HEK293 (cell line): ENCODE results near the gene ABCC9.

ENCODE experiments used
- CTCF ChIP-seq: fragments of 450-650 bp; formaldehyde crosslinking; IDR thresholded peaks from 2 replicates; pipeline ENCODE4 v1.5.1; 2016; ENCODE audit warnings: missing biosample characterization, missing genetic modification characterization
- YY2 ChIP-seq: fragments of 450-650 bp; formaldehyde crosslinking; IDR thresholded peaks from 2 replicates; pipeline ENCODE4 v1.5.1; 2016; ENCODE audit warnings: missing biosample characterization, missing genetic modification characterization
- ZBTB11 ChIP-seq: fragments of 450-650 bp; formaldehyde crosslinking; conservative IDR thresholded peaks from 2 replicates; pipeline ENCODE4 v1.5.1; 2016; ENCODE audit warnings: low read depth, missing biosample characterization, missing genetic modification characterization
- ZBTB21 ChIP-seq: fragments of 450-650 bp; formaldehyde crosslinking; IDR thresholded peaks from 2 replicates; pipeline ENCODE4 v1.5.1; 2017; ENCODE audit warnings: missing biosample characterization, missing genetic modification characterization
- ZBTB8A ChIP-seq: fragments of 450-650 bp; formaldehyde crosslinking; IDR thresholded peaks from 2 replicates; pipeline ENCODE4 v1.5.1; 2016; ENCODE audit warnings: missing biosample characterization, missing genetic modification characterization
- ZNF146 ChIP-seq: fragments of 450-650 bp; formaldehyde crosslinking; IDR thresholded peaks from 2 replicates; pipeline ENCODE4 v1.5.1; 2016; ENCODE audit warnings: missing biosample characterization, missing genetic modification characterization
- ZNF157 ChIP-seq: fragments of 450-650 bp; formaldehyde crosslinking; IDR thresholded peaks from 2 replicates; pipeline ENCODE4 v1.5.1; 2016; ENCODE audit warnings: missing biosample characterization, missing genetic modification characterization
- ZNF174 ChIP-seq: fragments of 450-650 bp; formaldehyde crosslinking; IDR thresholded peaks from 2 replicates; pipeline ENCODE4 v1.5.0; 2017; ENCODE audit warnings: missing biosample characterization, mild to moderate bottlenecking, missing genetic modification characterization
- ZNF175 ChIP-seq: fragments of 450-650 bp; formaldehyde crosslinking; IDR thresholded peaks from 2 replicates; pipeline ENCODE4 v1.5.1; 2016; ENCODE audit warnings: missing biosample characterization, missing genetic modification characterization
- ZNF23 ChIP-seq: fragments of 450-650 bp; formaldehyde crosslinking; IDR thresholded peaks from 2 replicates; pipeline ENCODE4 v1.5.1; 2016; ENCODE audit warnings: missing biosample characterization, missing genetic modification characterization, borderline replicate concordance
- ZNF266 ChIP-seq: fragments of 450-650 bp; formaldehyde crosslinking; IDR thresholded peaks from 2 replicates; pipeline ENCODE4 v1.5.1; 2016; ENCODE audit warnings: missing biosample characterization, missing genetic modification characterization, low read depth
- ZNF398 ChIP-seq: fragments of 450-650 bp; formaldehyde crosslinking; IDR thresholded peaks from 2 replicates; pipeline ENCODE4 v1.5.1; 2017; ENCODE audit warnings: missing biosample characterization, missing genetic modification characterization
- ZNF423 ChIP-seq: fragments of 450-650 bp; formaldehyde crosslinking; IDR thresholded peaks from 2 replicates; pipeline ENCODE4 v1.5.1; 2016; ENCODE audit warnings: missing biosample characterization, missing genetic modification characterization
- ZNF561 ChIP-seq: fragments of 450-650 bp; IDR thresholded peaks from 2 replicates; pipeline ENCODE4 v1.5.1; 2018; ENCODE audit warnings: missing biosample characterization, missing genetic modification characterization, borderline replicate concordance

GRCh38 chr12:21913823-21914222 lies 27.4 kb downstream of the ABCC9 start:
- TF ChIP-seq ZNF561 (tag by site-specific recombination) (no peak), ZNF266 (tag by site-specific recombination) (no peak), ZNF398 (tag by site-specific recombination) (no peak), YY2 (tag by site-specific recombination) (no peak), ZBTB8A (tag by site-specific recombination) (no peak), ZNF23 (no peak), CTCF (tag by site-specific recombination) (no peak), ZNF157 (tag by site-specific recombination) (no peak), ZNF174 (tag by site-specific recombination) (no peak), ZNF146 (tag by site-specific recombination) (no peak), ZNF423 (no peak), ZNF175 (tag by site-specific recombination) (no peak), ZBTB11 (tag by site-specific recombination) (no peak), ZBTB21 (tag by site-specific recombination) (no peak)
